ENCODE results near the gene RNF220. TPM values are rescaled to one million over a fixed set of nuclear protein-coding genes. Genes with fewer than 3 reads are reported as not detected.

RNF220 gene
- total and polyA plus RNA-seq, 2 of the 13 experiments (the other 11 are each of a cell fraction or from before 2014, with no cell fraction given), result 48.2 to 72.1 TPM

DNA sequence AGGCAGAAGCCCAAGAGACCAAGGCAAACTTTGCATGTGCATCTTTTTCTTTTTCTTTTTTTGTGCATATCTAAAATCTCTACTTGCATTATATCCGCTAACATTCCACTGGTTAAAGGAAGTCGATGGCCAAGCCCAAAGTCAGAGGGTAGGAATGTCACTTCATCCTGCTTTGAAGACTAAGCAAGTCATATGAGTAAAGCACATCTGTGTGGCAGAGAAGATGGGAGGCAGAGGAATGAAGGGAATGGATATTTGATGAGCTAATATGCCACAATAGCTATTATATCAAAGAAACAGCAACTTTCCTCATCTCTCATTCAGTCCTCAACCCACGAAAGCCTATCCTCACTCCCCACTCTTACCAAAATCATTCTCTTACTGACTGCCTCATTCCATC lies 59.3 kb downstream of the RNF220 start:
- POLR2A ChIA-PET, result no interaction called here
- Histone ChIP-seq H3K9me3 (ENCODE audit: low read length) (no peaks in the 10 kb centered on the region), H3K27ac (ENCODE audit: extremely low read length, insufficient read depth, low read length) (no peak overlapping the region), H2AFZ (ENCODE audit: low read length) (no peak overlapping the region), H3K36me3 (replicated peaks in 1 of 2; ENCODE audit: control insufficient read depth in 1 of 2, insufficient read depth in 2 of 2, low read length in 2 of 2) (peaks cover 0 to 4% of the 10 kb centered on the region in 2 experiments; a peak in 1 of 5 replicates), H3K9ac (ENCODE audit: insufficient read depth, low read depth, low read length) (no peak overlapping the region), H4K20me1 (ENCODE audit: insufficient read depth, low read length) (no peaks in the 10 kb centered on the region), H3K27me3 (ENCODE audit: control insufficient read depth in 1 of 2, insufficient read depth in 2 of 2, low read length in 2 of 2) (0 out of 5 replicates have a peak, but pooled peaks cover 0 to 3% of the 10 kb centered on the region in 2 experiments), H3K4me3 (replicated peaks in 1 of 3; ENCODE audit: insufficient read depth in 1 of 3, low read depth in 2 of 3, low read length in 3 of 3) (no peak overlapping the region), H3K4me1 (ENCODE audit: insufficient read depth, low read length) (no peaks in the 10 kb centered on the region), H3K4me2 (ENCODE audit: low read depth, low read length) (no peak overlapping the region), H3K79me2 (ENCODE audit: insufficient read depth, low read length) (no peaks in the 10 kb centered on the region)
- CTCF ChIA-PET (ENCODE audit: low intra/inter-chr PET ratio, low total read pairs), result no interaction called here
- WGBS (ENCODE audit: low lambda C conversion rate), result 65% methylated on average over 3 of the region's 3 CpGs
- FAIRE-seq (no peak), DNase-seq (ENCODE audit: low spot score) (no peak), ATAC-seq (no peak)
- intact Hi-C loops (cut with micrococcal nuclease; ENCODE audit: unreplicated experiment) (no loop called here), in situ Hi-C loops (cut with HindIII; ENCODE audit: extremely low pct_ligation_motif_present, low pct_unique_long_range_greater_than_20kb) (no loop called here)
- no TSS peak for BruUV-seq (replicated peaks)
- TF ChIP-seq, protein P1, sequence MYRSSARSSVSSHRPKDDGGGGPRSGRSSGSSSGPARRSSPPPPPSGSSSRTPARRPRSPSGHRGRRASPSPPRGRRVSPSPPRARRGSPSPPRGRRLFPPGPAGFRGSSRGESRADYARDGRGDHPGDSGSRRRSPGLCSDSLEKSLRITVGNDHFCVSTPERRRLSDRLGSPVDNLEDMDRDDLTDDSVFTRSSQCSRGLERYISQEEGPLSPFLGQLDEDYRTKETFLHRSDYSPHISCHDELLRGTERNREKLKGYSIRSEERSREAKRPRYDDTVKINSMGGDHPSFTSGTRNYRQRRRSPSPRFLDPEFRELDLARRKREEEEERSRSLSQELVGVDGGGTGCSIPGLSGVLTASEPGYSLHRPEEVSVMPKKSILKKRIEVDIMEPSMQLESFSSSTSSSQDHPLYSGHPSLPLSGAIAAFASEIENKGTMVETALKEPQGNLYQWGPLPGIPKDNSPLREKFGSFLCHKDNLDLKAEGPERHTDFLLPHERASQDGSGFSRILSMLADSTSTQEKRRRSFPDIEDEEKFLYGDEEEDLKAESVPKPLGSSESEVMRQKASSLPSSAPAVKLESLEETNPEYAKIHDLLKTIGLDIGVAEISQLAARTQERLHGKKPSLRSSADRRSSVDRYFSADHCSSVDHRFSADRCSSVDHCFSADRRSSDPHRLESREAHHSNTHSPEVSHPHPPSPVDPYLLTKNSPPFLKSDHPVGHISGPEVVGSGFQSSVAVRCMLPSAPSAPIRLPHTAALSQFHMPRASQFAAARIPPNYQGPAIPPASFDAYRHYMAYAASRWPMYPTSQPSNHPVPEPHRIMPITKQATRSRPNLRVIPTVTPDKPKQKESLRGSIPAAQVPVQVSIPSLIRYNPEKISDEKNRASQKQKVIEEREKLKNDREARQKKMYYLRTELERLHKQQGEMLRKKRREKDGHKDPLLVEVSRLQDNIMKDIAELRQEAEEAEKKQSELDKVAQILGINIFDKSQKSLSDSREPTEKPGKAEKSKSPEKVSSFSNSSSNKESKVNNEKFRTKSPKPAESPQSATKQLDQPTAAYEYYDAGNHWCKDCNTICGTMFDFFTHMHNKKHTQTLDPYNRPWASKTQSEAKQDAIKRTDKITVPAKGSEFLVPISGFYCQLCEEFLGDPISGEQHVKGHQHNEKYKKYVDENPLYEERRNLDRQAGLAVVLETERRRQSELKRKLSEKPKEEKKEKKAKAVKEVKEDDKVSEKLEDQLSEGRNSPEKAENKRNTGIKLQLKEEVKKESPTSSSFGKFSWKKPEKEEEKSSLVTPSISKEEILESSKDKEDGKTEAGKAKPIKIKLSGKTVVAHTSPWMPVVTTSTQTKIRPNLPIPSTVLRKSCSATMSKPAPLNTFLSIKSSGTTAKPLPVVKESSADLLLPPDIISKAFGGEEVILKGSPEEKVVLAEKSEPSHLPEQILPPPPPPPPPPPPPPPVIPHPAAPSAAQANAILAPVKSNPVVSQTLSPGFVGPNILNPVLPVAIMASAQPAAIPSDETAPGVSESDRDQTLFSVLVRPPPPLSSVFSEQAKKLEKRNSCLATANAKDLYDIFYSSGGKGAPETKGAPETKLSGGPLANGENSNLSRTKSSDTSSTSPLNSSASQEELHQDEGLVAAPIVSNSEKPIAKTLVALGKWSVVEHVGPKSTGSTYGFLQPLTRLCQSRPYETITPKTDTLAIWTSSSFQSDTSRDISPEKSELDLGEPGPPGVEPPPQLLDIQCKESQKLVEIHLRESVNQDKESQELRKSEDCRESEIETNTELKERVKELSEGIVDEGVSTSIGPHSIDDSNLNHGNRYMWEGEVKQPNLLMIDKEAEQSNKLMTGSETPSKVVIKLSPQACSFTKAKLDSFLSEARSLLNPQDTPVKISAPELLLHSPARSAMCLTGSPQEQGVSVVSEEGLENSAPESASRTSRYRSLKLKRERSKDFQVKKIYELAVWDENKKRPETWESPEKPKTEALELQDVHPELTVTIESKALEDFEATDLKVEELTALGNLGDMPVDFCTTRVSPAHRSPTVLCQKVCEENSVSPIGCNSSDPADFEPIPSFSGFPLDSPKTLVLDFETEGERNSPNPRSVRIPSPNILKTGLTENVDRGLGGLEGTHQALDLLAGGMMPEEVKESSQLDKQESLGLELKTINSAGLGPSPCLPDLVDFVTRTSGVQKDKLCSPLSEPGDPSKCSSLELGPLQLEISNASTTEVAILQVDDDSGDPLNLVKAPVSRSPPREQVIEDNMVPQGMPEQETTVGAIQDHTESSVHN (CRISPR knock-in tag; IDR thresholded peaks at IDR 0.05), result no peak
- TF ChIP-seq RBAK (CRISPR knock-in tag; IDR thresholded peaks at IDR 0.05) (no peak), ARNTL (CRISPR knock-in tag; IDR thresholded peaks at IDR 0.05) (no peak), ZNF232 (CRISPR knock-in tag; IDR thresholded peaks at IDR 0.05; ENCODE audit: borderline replicate concordance) (no peak), REPIN1 (CRISPR knock-in tag; IDR thresholded peaks at IDR 0.05; ENCODE audit: borderline replicate concordance, low read depth) (no peak), POLR2A (IDR thresholded peaks at IDR 0.05; ENCODE audit: insufficient read depth in 1 of 2, low read depth in 2 of 2, low read length in 2 of 2) (no peak), ZNF331 (CRISPR knock-in tag; IDR thresholded peaks at IDR 0.05) (no peak), BCL6 (CRISPR knock-in tag; IDR thresholded peaks at IDR 0.05) (no peak), ADNP (CRISPR knock-in tag; IDR thresholded peaks at IDR 0.05) (no peak), GATAD2A (CRISPR knock-in tag; IDR thresholded peaks at IDR 0.05) (no peak), ZNF431 (CRISPR knock-in tag; IDR thresholded peaks at IDR 0.05; ENCODE audit: borderline replicate concordance, low read depth) (no peak)
- TF ChIP-seq, protein P2, sequence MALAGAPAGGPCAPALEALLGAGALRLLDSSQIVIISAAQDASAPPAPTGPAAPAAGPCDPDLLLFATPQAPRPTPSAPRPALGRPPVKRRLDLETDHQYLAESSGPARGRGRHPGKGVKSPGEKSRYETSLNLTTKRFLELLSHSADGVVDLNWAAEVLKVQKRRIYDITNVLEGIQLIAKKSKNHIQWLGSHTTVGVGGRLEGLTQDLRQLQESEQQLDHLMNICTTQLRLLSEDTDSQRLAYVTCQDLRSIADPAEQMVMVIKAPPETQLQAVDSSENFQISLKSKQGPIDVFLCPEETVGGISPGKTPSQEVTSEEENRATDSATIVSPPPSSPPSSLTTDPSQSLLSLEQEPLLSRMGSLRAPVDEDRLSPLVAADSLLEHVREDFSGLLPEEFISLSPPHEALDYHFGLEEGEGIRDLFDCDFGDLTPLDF (CRISPR knock-in tag; IDR thresholded peaks at IDR 0.05), result no peak
- TF ChIP-seq, protein P3, sequence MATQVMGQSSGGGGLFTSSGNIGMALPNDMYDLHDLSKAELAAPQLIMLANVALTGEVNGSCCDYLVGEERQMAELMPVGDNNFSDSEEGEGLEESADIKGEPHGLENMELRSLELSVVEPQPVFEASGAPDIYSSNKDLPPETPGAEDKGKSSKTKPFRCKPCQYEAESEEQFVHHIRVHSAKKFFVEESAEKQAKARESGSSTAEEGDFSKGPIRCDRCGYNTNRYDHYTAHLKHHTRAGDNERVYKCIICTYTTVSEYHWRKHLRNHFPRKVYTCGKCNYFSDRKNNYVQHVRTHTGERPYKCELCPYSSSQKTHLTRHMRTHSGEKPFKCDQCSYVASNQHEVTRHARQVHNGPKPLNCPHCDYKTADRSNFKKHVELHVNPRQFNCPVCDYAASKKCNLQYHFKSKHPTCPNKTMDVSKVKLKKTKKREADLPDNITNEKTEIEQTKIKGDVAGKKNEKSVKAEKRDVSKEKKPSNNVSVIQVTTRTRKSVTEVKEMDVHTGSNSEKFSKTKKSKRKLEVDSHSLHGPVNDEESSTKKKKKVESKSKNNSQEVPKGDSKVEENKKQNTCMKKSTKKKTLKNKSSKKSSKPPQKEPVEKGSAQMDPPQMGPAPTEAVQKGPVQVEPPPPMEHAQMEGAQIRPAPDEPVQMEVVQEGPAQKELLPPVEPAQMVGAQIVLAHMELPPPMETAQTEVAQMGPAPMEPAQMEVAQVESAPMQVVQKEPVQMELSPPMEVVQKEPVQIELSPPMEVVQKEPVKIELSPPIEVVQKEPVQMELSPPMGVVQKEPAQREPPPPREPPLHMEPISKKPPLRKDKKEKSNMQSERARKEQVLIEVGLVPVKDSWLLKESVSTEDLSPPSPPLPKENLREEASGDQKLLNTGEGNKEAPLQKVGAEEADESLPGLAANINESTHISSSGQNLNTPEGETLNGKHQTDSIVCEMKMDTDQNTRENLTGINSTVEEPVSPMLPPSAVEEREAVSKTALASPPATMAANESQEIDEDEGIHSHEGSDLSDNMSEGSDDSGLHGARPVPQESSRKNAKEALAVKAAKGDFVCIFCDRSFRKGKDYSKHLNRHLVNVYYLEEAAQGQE (IDR thresholded peaks at IDR 0.05; ENCODE audit: borderline replicate concordance in 1 of 2, low read depth in 1 of 2, low read length in 2 of 2), result no peak
